ENCODE results near the gene PACRG.

PACRG gene

DNA sequence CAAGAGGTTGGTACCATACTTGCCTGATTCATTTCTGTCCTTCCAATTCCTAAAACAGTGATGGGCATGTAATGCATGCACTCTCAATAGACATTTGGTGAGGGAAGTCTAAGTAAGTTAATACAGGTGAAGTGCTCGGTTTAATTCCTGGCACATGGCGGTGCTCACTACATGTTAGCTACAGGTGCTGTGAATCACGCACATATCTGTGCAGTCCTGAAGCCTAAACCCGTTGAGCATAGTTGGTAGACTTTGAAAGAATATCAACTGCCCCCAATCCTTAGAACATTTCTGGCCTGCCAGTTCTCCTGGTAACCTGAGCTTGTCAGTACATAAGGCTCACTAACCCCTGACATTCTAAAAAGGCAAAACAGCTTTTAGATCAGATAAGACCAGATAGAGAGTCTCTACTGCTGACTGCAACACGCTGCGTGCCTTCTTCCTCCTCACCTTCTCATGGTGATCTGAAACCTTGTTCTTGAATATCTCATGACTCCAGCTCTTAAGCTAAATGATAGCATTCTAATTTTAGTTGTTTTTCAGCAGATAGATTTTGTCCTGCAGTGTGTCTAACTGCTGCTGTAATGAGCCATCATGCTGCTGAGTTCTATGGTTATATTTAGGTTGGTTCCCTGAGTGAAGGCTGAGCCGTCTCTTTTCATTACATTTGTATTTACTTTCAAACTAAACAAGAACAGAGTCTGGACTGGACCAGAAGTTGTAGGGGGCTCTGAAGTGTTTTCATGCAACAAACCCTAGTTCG lies 358.3 kb downstream of the PACRG start:
- no peak for DNase-seq (ENCODE audit: low spot score)

DNA sequence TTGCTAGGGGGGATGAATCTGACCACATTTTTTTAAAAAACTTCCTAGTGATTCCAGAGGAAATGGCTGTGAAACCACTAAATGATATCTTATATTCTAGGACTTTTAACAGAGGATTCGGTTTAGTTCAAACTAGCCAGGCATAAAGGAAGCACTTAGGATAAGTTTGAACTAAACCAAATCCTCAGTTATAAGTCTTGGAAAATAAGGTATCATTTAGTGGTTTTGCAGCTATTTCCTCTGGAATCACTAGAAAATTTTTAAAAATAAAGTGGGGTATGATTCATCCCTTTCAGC lies 358.8 kb downstream of the PACRG start:
- no peak for DNase-seq (ENCODE audit: low spot score)

- DNase-seq (ENCODE audit: low spot score) = no peak
Measured at GRCh38 chr6:163087981-163088380, 360.2 kb downstream of the PACRG start.

GRCh38 chr6:163092876-163093275 lies 365.1 kb downstream of the PACRG start:
- no peak for DNase-seq (ENCODE audit: low spot score)

DNA sequence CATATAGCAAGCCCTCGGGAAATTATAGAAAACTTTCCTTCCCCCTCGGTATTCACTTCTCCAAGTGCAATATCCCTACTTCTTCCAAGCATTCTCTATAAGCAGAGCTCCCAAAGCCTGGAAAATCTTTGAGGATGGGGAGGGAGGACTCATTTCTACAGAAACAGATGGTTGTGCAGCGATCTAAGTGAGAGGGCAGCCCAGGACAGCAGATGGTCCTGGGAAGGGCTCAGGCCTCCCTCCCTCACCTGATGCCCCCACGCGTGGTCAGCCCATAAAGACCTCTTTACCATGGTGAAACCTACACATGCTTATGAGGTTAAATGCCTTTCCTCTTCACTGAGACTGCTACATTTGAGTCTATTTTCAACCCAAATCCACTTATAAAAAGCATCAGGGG lies 367.1 kb downstream of the PACRG start:
- no peak for DNase-seq (ENCODE audit: low spot score)

- DNase-seq (ENCODE audit: low spot score) = no peak
Measured at GRCh38 chr6:163095401-163095800, 367.6 kb downstream of the PACRG start.

DNA sequence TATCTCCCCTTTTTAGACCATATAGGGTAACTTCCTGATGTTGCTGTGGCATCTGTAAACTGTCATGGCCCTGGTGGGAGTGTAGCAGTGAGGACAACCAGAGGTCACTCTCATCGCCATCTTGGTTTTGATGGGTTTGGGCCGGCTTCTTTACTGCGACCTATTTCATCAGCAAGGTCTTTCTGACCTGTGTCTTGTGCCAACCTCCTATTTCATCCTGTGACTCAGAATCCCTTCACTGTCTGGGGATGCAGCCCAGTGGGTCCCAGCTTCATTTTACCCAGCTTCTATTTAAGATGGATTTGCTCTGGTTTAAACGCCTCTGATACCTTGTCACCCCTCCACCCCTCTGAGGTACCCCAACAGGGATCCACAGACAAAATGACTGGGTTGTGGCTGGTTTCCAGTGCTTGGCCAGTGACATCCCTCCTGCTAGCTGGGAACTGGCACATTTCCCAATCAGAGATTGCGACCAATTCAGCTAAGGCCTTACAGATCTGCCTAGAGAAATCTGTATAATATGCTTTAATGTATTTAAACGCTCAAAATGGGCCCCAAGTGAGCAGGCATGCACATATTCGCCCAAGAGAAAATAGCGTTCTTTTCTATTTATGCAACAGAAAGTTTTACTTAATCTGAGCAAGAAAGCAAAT lies 371.2 kb downstream of the PACRG start:
- no peak for DNase-seq (ENCODE audit: low spot score)

DNA sequence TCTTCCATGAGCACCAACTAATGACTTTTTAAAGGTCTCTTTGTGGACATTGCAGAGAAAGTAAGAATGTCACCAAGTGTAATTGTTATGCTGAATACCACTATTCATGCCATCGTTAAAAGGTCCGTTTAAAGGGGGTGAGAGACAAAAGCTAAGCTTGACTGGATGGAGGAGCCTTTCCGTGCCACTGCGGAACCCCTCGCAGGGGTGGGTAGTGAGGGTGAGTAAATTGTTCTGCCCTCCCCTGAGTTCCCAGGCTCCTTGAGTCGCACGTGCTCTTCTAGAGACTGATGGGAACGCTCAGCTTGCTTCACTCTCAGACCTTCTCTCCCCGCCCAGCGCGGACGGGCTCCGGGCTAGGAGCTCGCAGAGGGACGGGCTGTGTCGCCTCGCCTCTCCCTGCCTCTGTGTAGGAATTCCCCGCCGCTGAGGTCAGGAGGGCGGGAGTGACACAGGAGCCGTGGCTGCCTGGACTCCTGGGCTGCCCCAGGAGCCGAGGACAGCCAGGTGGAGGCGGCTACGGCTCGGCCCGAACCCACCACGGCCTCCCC lies 371.9 kb downstream of the PACRG start:
- no peak for DNase-seq (ENCODE audit: low spot score)

- DNase-seq (ENCODE audit: low spot score) = no peak
Measured at GRCh38 chr6:163100259-163100658, 372.5 kb downstream of the PACRG start.

GRCh38 chr6:163113358-163113962 lies 385.7 kb downstream of the PACRG start:
- DNase-seq (ENCODE audit: low spot score) = no peak

DNA sequence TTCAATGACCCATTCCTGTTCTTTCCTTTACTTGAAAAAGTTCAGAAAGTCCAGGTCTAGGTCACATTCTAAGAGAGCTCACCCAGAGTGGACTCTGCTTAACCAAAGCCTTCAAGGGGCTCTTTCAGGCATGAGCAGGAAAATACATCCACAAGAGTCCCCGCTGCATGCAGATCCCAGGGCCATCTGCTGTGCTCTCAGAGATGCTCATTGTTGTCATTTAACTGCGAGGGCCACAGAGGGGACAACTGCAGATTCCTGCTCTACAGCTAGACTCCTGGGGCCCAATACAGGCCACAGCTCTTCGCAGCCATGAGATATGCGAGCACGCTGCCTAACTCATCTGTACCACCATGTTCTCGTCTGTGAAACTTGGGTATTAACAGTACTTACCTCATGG lies 391.2 kb downstream of the PACRG start:
- no peak for DNase-seq (ENCODE audit: low spot score)

GRCh38 chr6:163120223-163120622 lies 392.4 kb downstream of the PACRG start:
- DNase-seq (ENCODE audit: low spot score) = no peak

GRCh38 chr6:163121270-163121669 lies 393.5 kb downstream of the PACRG start:
- no peak for DNase-seq (ENCODE audit: low spot score)

DNA sequence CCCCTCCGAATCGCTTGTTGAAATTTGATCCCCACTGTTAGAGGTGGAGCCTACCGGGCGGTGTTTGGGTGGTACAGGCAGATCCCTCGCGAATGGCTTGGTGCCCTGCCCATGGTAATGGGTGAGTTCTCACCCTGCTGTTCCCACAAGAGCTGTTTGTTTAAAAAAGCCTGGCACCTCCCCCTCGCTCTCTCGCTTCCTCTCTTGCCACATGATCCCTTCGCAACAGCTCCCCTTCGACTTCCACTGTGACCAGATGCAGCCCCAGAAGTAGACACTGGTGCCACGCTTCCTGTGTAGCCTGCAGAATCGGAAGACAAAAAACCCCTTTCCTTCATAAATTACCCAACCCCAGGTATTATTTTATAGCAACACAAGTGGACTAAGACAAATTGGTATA lies 394.6 kb downstream of the PACRG start:
- DNase-seq (ENCODE audit: low spot score) = no peak

DNA sequence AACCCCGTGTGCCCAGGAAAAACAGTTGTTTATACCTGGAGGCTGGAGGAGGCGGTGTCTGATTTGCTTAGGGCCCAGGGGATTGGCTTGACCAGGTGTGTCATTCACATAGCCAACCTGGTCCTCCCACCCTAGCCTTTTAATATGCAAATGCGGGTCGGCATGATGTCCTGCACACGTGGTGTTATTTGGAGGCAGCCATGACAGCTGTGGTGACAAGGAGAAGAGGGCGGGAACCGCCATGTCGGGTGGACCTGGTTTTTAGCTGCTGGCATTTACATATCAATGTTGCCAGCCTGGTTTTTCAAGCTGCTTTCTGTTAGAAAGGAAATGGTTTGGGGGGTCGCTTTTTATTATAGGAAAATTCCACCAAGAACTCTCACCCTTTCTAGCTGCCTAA lies 395.3 kb downstream of the PACRG start:
- no peak for DNase-seq (ENCODE audit: low spot score)

DNA sequence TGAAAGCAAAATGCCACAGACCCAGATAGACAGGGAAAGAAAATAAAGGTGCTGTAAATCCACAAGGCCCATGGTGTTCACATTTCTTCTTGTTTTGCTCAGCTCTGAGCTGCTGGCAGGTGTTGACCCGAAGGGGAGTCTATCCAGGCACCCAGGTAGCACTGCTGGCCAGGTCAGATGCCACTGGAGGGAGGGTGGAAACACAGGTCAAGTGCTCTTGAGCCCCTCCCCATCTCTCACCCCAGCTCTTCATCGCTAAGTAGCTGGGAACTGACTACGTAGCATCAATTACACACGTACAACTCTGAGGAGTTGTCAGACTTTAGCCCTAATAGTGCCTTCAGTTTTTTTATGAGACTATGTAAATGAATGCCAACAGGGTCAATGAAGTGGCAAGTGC lies 399.0 kb downstream of the PACRG start:
- no peak for DNase-seq (ENCODE audit: low spot score)

GRCh38 chr6:163127587-163127986 lies 399.8 kb downstream of the PACRG start:
- DNase-seq (ENCODE audit: low spot score) = no peak

- DNase-seq (ENCODE audit: low spot score) = no peak
Measured at GRCh38 chr6:163128324-163128723, 400.6 kb downstream of the PACRG start.

DNA sequence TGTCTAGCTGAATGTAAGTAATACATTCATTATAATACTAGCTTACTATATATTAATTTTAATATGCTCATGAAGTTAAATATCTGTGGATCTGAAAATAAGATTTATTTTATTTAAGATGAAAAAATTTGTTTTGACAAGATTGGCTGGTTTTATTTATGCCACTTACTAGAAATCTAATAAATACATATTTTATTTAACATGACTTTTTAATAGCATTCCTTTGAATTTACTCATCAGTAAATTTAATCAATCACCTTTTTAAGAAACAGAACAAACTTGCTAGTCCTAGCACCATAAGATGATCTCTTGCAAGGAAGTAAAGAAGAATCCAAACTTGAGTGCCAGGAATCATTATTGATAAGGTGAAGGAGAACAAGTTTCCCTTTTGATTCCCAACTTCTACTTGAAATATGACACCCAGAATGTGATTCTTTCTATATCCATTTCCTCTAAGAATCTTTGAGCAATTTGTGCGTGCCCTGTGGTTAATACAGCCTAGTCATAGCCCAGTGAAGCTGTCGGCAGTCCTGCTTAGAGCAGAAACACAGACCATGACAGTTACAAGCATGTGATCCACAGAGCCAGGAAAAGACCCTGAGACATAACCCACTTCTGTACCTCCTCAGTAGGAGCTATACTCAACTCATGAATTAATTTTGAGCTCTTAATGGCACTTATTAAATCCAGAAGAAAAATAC lies 404.4 kb downstream of the PACRG start:
- DNase-seq (ENCODE audit: low spot score) = no peak

GRCh38 chr6:163133017-163133416 lies 405.2 kb downstream of the PACRG start:
- DNase-seq (ENCODE audit: low spot score) = no peak

DNA sequence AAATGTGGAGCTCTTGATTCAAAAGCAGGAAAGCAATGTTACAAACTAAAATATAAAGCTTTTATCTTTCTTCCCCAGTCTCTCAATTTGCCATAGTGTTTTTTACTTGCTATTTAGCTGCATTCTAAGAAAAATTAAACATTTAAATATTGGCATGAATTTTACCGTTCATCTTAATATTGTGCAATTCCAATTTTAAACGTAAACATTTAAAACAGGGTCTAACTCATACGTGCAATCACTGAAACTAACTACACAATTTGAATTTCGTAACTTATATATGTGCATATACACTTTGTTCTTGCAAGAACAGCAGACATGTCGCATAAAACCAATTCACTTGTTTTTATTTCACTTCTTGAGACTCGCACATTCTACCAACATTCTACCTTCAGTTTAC lies 405.9 kb downstream of the PACRG start:
- no peak for DNase-seq (ENCODE audit: low spot score)

DNA sequence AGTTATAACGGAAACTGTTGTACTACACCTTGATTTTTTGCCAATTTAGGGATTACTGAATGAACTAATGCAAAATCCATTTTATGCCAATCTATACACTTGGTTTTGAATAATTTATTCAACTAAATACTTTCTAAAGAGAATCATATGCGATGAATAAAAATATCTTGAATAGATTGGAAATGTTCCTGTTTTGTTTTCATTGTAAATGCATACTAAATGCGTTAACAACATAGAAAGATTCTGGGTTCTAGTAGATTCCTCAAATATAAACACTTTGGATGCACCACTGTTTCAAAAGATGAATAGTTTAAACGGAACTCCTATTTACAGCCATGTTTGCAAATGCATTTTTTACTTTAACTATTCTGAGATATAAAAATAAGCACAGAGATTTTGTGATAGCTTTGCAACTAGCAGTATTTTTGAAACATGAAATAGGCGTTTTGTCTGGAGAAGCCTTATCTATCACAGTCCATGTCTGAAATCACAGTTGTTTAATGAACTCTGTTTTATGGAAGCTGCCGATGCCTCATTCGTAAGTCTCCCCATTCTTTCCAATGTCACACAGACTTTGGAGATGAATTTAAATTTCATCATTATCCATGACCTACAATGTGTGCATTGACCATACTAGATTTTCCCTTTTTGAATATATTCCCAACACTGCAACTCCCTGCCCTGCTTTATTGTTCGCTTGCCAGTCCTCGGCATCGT lies 409.1 kb downstream of the PACRG start:
- no peak for DNase-seq (ENCODE audit: low spot score)

Measured in SW480 (cell line).